Neural cell (in vitro differentiated cells): Measurements from ENCODE around the gene GIPC3.

ENCODE experiments used
- EP300 ChIP-seq: fragments of 450-650 bp; conservative IDR thresholded peaks from 2 replicates; pipeline ENCODE4 v1.6.1; 2014; ENCODE audit warnings: antibody characterized with exemption, mild to moderate bottlenecking, moderate library complexity; ENCODE audit not compliant: poor library complexity, severe bottlenecking
- EZH2 ChIP-seq: fragments of 200-600, 300-800 bp; shearing (Covaris generic), sonication (generic); IDR thresholded peaks from 2 replicates; pipeline ENCODE4 v1.6.1; 2014; ENCODE audit warnings: antibody characterized with exemption, low read length, borderline replicate concordance, mild to moderate bottlenecking; ENCODE audit not compliant: insufficient read depth, poor library complexity, severe bottlenecking
- SMC3 ChIP-seq: fragments of 450-650 bp; conservative IDR thresholded peaks from 2 replicates; pipeline ENCODE4 v1.6.1; 2014; ENCODE audit warnings: antibody characterized with exemption, mild to moderate bottlenecking, moderate library complexity; ENCODE audit not compliant: poor library complexity
- TAF1 ChIP-seq: IDR thresholded peaks from 2 replicates; pipeline ENCODE4 v1.6.1; 2012; ENCODE audit warnings: low read depth
- TF ChIP-seq, protein P1 (sequence below): fragments of 450-650 bp; IDR thresholded peaks from 2 replicates; pipeline ENCODE4 v1.5.1; 2014; ENCODE audit warnings: antibody characterized with exemption, mild to moderate bottlenecking, moderate library complexity; ENCODE audit not compliant: poor library complexity, severe bottlenecking
- TF ChIP-seq, protein P2 (sequence below): IDR thresholded peaks from 2 replicates; pipeline ENCODE4 v1.6.1; 2012; ENCODE audit warnings: borderline replicate concordance

DNA sequence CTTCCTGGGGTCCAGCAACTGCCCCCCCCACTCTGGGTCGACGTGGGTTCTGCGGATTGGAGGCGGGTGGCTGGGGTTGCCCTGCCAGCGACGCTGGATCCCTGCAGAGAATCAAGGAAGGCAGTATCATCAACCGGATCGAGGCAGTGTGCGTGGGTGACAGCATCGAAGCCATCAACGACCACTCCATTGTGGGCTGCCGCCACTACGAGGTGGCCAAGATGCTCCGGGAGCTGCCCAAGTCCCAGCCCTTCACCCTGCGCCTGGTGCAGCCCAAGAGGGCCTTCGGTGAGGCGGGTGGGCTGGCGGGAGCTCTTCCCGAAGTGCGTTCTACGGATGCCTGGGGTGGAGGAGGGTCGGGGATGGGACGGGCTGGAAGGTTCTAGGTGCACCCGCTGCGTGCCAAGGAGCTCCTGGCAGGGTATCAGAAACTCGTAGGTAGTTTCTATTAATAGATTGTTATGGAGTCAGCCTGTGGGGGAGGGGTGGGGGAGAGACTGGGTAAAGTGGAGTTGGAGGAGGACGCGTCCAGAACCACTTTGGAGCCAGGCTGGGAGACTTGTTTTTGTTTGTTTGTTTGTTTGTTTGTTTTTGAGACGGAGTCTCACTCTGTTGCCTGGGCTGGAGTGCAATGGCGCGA is 1.5 kb downstream of the GIPC3 start:
- TF ChIP-seq, protein P1, sequence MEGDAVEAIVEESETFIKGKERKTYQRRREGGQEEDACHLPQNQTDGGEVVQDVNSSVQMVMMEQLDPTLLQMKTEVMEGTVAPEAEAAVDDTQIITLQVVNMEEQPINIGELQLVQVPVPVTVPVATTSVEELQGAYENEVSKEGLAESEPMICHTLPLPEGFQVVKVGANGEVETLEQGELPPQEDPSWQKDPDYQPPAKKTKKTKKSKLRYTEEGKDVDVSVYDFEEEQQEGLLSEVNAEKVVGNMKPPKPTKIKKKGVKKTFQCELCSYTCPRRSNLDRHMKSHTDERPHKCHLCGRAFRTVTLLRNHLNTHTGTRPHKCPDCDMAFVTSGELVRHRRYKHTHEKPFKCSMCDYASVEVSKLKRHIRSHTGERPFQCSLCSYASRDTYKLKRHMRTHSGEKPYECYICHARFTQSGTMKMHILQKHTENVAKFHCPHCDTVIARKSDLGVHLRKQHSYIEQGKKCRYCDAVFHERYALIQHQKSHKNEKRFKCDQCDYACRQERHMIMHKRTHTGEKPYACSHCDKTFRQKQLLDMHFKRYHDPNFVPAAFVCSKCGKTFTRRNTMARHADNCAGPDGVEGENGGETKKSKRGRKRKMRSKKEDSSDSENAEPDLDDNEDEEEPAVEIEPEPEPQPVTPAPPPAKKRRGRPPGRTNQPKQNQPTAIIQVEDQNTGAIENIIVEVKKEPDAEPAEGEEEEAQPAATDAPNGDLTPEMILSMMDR, result no peak
- no peak for TF ChIP-seq EP300
- TF ChIP-seq EZH2, result no peak
- TF ChIP-seq, protein P2, sequence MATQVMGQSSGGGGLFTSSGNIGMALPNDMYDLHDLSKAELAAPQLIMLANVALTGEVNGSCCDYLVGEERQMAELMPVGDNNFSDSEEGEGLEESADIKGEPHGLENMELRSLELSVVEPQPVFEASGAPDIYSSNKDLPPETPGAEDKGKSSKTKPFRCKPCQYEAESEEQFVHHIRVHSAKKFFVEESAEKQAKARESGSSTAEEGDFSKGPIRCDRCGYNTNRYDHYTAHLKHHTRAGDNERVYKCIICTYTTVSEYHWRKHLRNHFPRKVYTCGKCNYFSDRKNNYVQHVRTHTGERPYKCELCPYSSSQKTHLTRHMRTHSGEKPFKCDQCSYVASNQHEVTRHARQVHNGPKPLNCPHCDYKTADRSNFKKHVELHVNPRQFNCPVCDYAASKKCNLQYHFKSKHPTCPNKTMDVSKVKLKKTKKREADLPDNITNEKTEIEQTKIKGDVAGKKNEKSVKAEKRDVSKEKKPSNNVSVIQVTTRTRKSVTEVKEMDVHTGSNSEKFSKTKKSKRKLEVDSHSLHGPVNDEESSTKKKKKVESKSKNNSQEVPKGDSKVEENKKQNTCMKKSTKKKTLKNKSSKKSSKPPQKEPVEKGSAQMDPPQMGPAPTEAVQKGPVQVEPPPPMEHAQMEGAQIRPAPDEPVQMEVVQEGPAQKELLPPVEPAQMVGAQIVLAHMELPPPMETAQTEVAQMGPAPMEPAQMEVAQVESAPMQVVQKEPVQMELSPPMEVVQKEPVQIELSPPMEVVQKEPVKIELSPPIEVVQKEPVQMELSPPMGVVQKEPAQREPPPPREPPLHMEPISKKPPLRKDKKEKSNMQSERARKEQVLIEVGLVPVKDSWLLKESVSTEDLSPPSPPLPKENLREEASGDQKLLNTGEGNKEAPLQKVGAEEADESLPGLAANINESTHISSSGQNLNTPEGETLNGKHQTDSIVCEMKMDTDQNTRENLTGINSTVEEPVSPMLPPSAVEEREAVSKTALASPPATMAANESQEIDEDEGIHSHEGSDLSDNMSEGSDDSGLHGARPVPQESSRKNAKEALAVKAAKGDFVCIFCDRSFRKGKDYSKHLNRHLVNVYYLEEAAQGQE, result no peak
- no peak for TF ChIP-seq SMC3
- no peak for TF ChIP-seq TAF1
